Naive thymus-derived CD4-positive, alpha-beta T cell (primary cell): ENCODE results near the gene ITPRIP. TPM values are rescaled to one million over a fixed set of nuclear protein-coding genes. Genes with fewer than 3 reads are reported as not detected.
A peak's percentile ranks its signal among the peaks of the same experiment; 100 is the strongest.

Experiments
- ATAC-seq: fragments of 150-1000 bp; cut with Tn5 transposase; 2 replicates; pipeline ENCODE4 v1.10.0; 2021; ENCODE audit warnings: mild to moderate bottlenecking, moderate library complexity
- CTCF ChIA-PET: fragments of 350-600 bp; sonication (Branson Sonifier 250); formaldehyde crosslinking; loops from one replicate; lab custom pipeline; 2021; ENCODE audit warnings: antibody characterized with exemption; lab: Charles Lee
- POLR2A ChIA-PET: fragments of 350-600 bp; sonication (Branson Sonifier 250); formaldehyde crosslinking; loops from one replicate; lab custom pipeline; 2021; ENCODE audit warnings: antibody characterized with exemption, inconsistent platforms; lab: Charles Lee
- DNase-seq, 9 donors: peaks; one replicate each; pipeline versions ENCODE4 v3.0.0 to v3.0.0-alpha.2; 2020 to 2022; ENCODE audit warnings: mixed read lengths in 1 of 9
- H3K27ac ChIP-seq: one replicate; pipeline ENCODE4 v1.7.0; 2013; ENCODE audit warnings: mild to moderate bottlenecking, low read depth, low read length, moderate library complexity
- H3K27me3 ChIP-seq, 2 donors: one replicate each; pipeline ENCODE4 v1.7.0; 2013; ENCODE audit warnings: low read length in 2 of 2, mild to moderate bottlenecking in 2 of 2, moderate library complexity in 2 of 2; ENCODE audit not compliant: control insufficient read depth in 2 of 2, insufficient read depth in 2 of 2
- H3K36me3 ChIP-seq, 3 experiments: 1 replicate in 2 of 3; 2 replicates in 1 of 3; pipeline ENCODE4 v1.7.0; 2013; ENCODE audit warnings: low read length in 3 of 3, mild to moderate bottlenecking in 3 of 3, moderate library complexity in 1 of 3; ENCODE audit not compliant: insufficient read depth in 3 of 3, control insufficient read depth in 2 of 3
- H3K4me1 ChIP-seq, 2 donors: one replicate each; pipeline ENCODE4 v1.7.0; 2013; ENCODE audit warnings: low read length in 2 of 2, mild to moderate bottlenecking in 2 of 2, moderate library complexity in 1 of 2; ENCODE audit not compliant: control insufficient read depth in 2 of 2, insufficient read depth in 2 of 2
- H3K4me3 ChIP-seq: 2 replicates; pipeline ENCODE4 v1.7.0; 2013; ENCODE audit warnings: mild to moderate bottlenecking, low read length
- H3K9me3 ChIP-seq, 3 experiments: 1 replicate in 2 of 3; 2 replicates in 1 of 3; pipeline ENCODE4 v1.7.0; 2013; ENCODE audit warnings: low read length in 3 of 3; ENCODE audit not compliant: control insufficient read depth in 2 of 3
- H3K27ac Mint-ChIP-seq, 9 donors: one replicate each; pipeline ENCODE4 v1.8.0; 2020 to 2022; ENCODE audit warnings: mixed read lengths in 9 of 9, mild to moderate bottlenecking in 8 of 9, moderate library complexity in 5 of 9, inconsistent platforms in 2 of 9
- H3K27me3 Mint-ChIP-seq, 5 donors: one replicate each; pipeline ENCODE4 v1.8.0; 2021 to 2022; ENCODE audit warnings: mixed read lengths in 5 of 5, mild to moderate bottlenecking in 1 of 5
- H3K36me3 Mint-ChIP-seq, 5 donors: one replicate each; pipeline ENCODE4 v1.8.0; 2020 to 2022; ENCODE audit warnings: mixed read lengths in 5 of 5, mild to moderate bottlenecking in 3 of 5, inconsistent platforms in 1 of 5
- H3K4me1 Mint-ChIP-seq, 7 donors: one replicate each; pipeline ENCODE4 v1.8.0; 2020 to 2022; ENCODE audit warnings: mixed read lengths in 7 of 7, mild to moderate bottlenecking in 3 of 7, inconsistent platforms in 1 of 7
- H3K4me3 Mint-ChIP-seq, 10 donors: one replicate each; pipeline ENCODE4 v1.8.0; 2020 to 2022; ENCODE audit warnings: mild to moderate bottlenecking in 10 of 10, mixed read lengths in 10 of 10, moderate library complexity in 6 of 10, inconsistent platforms in 2 of 10
- H3K9me3 Mint-ChIP-seq, 11 donors: one replicate each; pipeline ENCODE4 v1.8.0; 2020 to 2022; ENCODE audit warnings: mixed read lengths in 11 of 11, mild to moderate bottlenecking in 4 of 11, inconsistent platforms in 1 of 11, moderate library complexity in 1 of 11
- intact Hi-C, 2 donors: fragments of 100-400 bp; cut with micrococcal nuclease; formaldehyde crosslinking; loops; one replicate each; pipeline ENCODE4 v1.15.1; 2023
- polyA plus RNA-seq, 2 donors: library from polyadenylated mRNA; unstranded; fragments of 300-500 nt; fragmentation: Illumina TruSeq; gene quantifications; one replicate each; pipeline ENCODE4 v1.2.3, GENCODE V29; 2021
- total RNA-seq, 6 experiments: library from RNA in 5 of 6; stranded (reverse) in 5 of 6; gene quantifications; 1 replicate in 5 of 6; 2 replicates in 1 of 6; pipeline ENCODE4 v1.2.3 and lab custom pipeline; 2021 to 2026

The ITPRIP gene
- total and polyA plus RNA-seq, 7 experiments from 2014 or later, result 17.8 to 129 (median 20.2) TPM

GRCh38 chr10:104345941-104346340 is 7.7 kb upstream of the ITPRIP start:
- H3K36me3 Mint-ChIP-seq, result peaks cover 0 to 9% (median 0%) of the 10 kb centered on the region in 5 donors
- intact Hi-C loops, result loop anchor here in 1 of 2 donors (1.0 kb wide), 1 partner anchor 8 kb away; the partner anchor contains the start of gene ITPRIP
- ChIA-PET CTCF (interaction anchor here (0.7 to 10.9 kb wide), 6 partner anchors 8 to 72 kb away, joined by 3 to 259 read pairs (median 4); partner anchors contain the start of gene ITPRIP), POLR2A (interaction anchor here (0.8 to 2.4 kb wide), 6 partner anchors 8 to 55 kb away, joined by 3 to 11 read pairs (median 7); partner anchors contain the start of gene ITPRIP)
- H3K27me3 ChIP-seq, result no peaks in the 10 kb centered on the region
- H3K4me3 Mint-ChIP-seq, result peak overlapping the region in 6 of 10 donors; percentile 6 to 76 (median 29)
- peak; percentile 46 for ATAC-seq
- H3K4me3 ChIP-seq, result no peak overlapping the region
- no peak overlapping the region for H3K27ac ChIP-seq
- H3K9me3 Mint-ChIP-seq, result peaks cover 0 to 9% (median 3%) of the 10 kb centered on the region in 11 donors
- peaks cover 5 to 11% of the 10 kb centered on the region in 2 donors for H3K4me1 ChIP-seq
- H3K4me1 Mint-ChIP-seq, result peaks cover 6 to 23% (median 18%) of the 10 kb centered on the region in 7 donors
- H3K36me3 ChIP-seq, result no peaks in the 10 kb centered on the region
- H3K9me3 ChIP-seq, result no peaks in the 10 kb centered on the region
- peaks cover 0 to 2% (median 0%) of the 10 kb centered on the region in 5 donors for H3K27me3 Mint-ChIP-seq
- H3K27ac Mint-ChIP-seq, result peak overlapping the region in 7 of 9 donors; percentile 26 to 90 (median 72)
- no peak for DNase-seq

GRCh38 chr10:104345515-104345914 is 7.2 kb upstream of the ITPRIP start:
- H3K27ac Mint-ChIP-seq, result peak overlapping the region in 5 of 9 donors; percentile 26 to 72 (median 48)
- Histone ChIP-seq H3K9me3 (no peaks in the 10 kb centered on the region), H3K4me3 (no peak overlapping the region), H3K4me1 (peaks cover 5 to 11% of the 10 kb centered on the region in 2 donors), H3K27ac (no peak overlapping the region), H3K36me3 (no peaks in the 10 kb centered on the region), H3K27me3 (no peaks in the 10 kb centered on the region)
- H3K36me3 Mint-ChIP-seq, result peaks cover 0 to 9% (median 0%) of the 10 kb centered on the region in 5 donors
- intact Hi-C loops, result no loop called here
- ChIA-PET CTCF (interaction anchor here (0.7 to 10.9 kb wide), 5 partner anchors 24 to 72 kb away, joined by 3 to 259 read pairs (median 4); no protein-coding TSS in a partner anchor), POLR2A (interaction anchor here (0.8 to 2.4 kb wide), 7 partner anchors 7 to 54 kb away, joined by 3 to 11 read pairs (median 6); partner anchors contain the start of gene ITPRIP)
- ATAC-seq (no peak), DNase-seq (no peak)
- H3K4me3 Mint-ChIP-seq, result peak overlapping the region in 2 of 10 donors; percentile 20 to 38
- peaks cover 6 to 23% (median 18%) of the 10 kb centered on the region in 7 donors for H3K4me1 Mint-ChIP-seq
- H3K9me3 Mint-ChIP-seq, result peaks cover 0 to 9% (median 3%) of the 10 kb centered on the region in 11 donors
- H3K27me3 Mint-ChIP-seq, result peaks cover 0 to 2% (median 0%) of the 10 kb centered on the region in 5 donors

DNA sequence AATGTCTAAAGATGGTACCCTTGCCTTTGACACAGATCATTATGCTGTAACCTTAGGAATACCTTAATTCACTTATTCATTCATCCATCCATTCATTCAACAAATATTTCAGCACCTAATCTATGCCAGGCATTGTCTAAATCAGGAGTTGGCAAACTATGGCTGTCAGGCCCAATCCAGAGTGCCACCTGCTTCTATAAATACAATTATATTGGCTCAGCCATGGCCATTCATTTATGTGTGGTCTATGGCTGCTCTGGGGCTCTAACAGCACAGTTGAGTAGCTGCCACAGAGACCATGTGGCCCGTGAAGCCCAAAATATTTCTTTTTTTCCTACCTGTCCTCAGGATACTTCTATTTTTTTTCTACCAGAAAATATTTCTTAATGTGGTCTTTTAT is 6.0 kb upstream of the ITPRIP start:
- H3K27ac Mint-ChIP-seq, result no peak overlapping the region
- intact Hi-C loops, result no loop called here
- Histone ChIP-seq H3K4me3 (no peak overlapping the region), H3K27me3 (no peaks in the 10 kb centered on the region), H3K9me3 (no peaks in the 10 kb centered on the region), H3K27ac (no peak overlapping the region), H3K4me1 (peaks cover 5 to 6% of the 10 kb centered on the region in 2 donors), H3K36me3 (no peaks in the 10 kb centered on the region)
- H3K4me1 Mint-ChIP-seq, result peaks cover 11 to 34% (median 27%) of the 10 kb centered on the region in 7 donors
- peaks cover 0 to 9% (median 0%) of the 10 kb centered on the region in 5 donors for H3K36me3 Mint-ChIP-seq
- H3K27me3 Mint-ChIP-seq, result peaks cover 0 to 8% (median 0%) of the 10 kb centered on the region in 5 donors
- ChIA-PET CTCF (no interaction called here), POLR2A (interaction anchor here (0.8 kb wide), 1 partner anchor 10 kb away, joined by 3 read pairs; no protein-coding TSS in a partner anchor)
- ATAC-seq (no peak), DNase-seq (no peak)
- no peak overlapping the region for H3K4me3 Mint-ChIP-seq
- peaks cover 0 to 9% (median 3%) of the 10 kb centered on the region in 11 donors for H3K9me3 Mint-ChIP-seq

GRCh38 chr10:104342941-104343411 is 4.7 kb upstream of the ITPRIP start:
- Histone ChIP-seq H3K36me3 (peaks cover 0 to 5% (median 0%) of the 10 kb centered on the region in 3 experiments), H3K9me3 (no peaks in the 10 kb centered on the region), H3K4me1 (peaks cover 5 to 12% of the 10 kb centered on the region in 2 donors), H3K4me3 (no peak overlapping the region), H3K27ac (no peak overlapping the region), H3K27me3 (no peaks in the 10 kb centered on the region)
- Mint-ChIP-seq H3K27me3 (peaks cover 0 to 10% (median 0%) of the 10 kb centered on the region in 5 donors), H3K9me3 (peaks cover 0 to 9% (median 3%) of the 10 kb centered on the region in 11 donors), H3K27ac (no peak overlapping the region), H3K36me3 (peaks cover 0 to 10% (median 0%) of the 10 kb centered on the region in 5 donors), H3K4me1 (peaks cover 11 to 41% (median 32%) of the 10 kb centered on the region in 7 donors), H3K4me3 (no peak overlapping the region)
- intact Hi-C loops, result no loop called here
- ATAC-seq (no peak), DNase-seq (no peak)
- ChIA-PET POLR2A (interaction anchor here (1.3 kb wide), 1 partner anchor 50 kb away, joined by 5 read pairs; no protein-coding TSS in a partner anchor), CTCF (interaction anchor here (1.4 to 2.3 kb wide), 2 partner anchors 11 to 37 kb away, joined by 5 to 23 read pairs; partner anchors contain the start of gene CFAP58)

DNA sequence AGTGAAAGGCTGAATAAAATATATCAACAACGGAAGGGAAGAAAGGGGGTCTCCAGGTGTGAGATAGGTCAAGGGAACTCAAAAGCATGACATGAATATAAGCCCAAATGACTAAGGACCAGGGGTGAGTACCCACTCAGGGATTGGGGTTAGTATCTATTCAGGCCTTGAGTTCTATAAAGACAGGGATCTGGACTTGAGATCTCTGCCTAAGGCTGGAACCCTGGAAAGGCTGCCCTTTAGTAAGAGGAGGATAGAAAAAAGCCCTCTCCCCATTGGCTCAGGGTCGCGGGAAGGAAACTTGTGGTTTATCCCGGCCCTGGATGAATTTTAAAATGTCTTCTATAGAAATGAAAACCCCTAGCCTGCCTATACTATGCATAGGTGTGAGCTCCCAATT is 2.4 kb upstream of the ITPRIP start:
- Histone ChIP-seq H3K27me3 (no peaks in the 10 kb centered on the region), H3K27ac (no peak overlapping the region), H3K4me1 (peaks cover 10 to 12% of the 10 kb centered on the region in 2 donors), H3K36me3 (peaks cover 0 to 10% (median 0%) of the 10 kb centered on the region in 3 experiments), H3K9me3 (no peaks in the 10 kb centered on the region), H3K4me3 (no peak overlapping the region)
- DNase-seq (no peak), ATAC-seq (no peak)
- peaks cover 0 to 10% (median 0%) of the 10 kb centered on the region in 5 donors for H3K27me3 Mint-ChIP-seq
- CTCF ChIA-PET, result interaction anchor here (1.3 to 2.3 kb wide), 4 partner anchors 10 to 49 kb away, joined by 6 to 23 read pairs (median 9); no protein-coding TSS in a partner anchor
- peaks cover 0 to 12% (median 0%) of the 10 kb centered on the region in 5 donors for H3K36me3 Mint-ChIP-seq
- intact Hi-C loops, result no loop called here
- peaks cover 0 to 5% (median 2%) of the 10 kb centered on the region in 11 donors for H3K9me3 Mint-ChIP-seq
- H3K4me3 Mint-ChIP-seq, result peak overlapping the region in 3 of 10 donors; percentile 91 to 98 (median 96)
- POLR2A ChIA-PET, result interaction anchor here (0.7 to 1.5 kb wide), 3 partner anchors 12 to 66 kb away, joined by 3 to 6 read pairs (median 4); no protein-coding TSS in a partner anchor
- H3K4me1 Mint-ChIP-seq, result peaks cover 15 to 38% (median 28%) of the 10 kb centered on the region in 7 donors
- H3K27ac Mint-ChIP-seq, result peak overlapping the region in 2 of 9 donors; percentile 5 to 98

DNA sequence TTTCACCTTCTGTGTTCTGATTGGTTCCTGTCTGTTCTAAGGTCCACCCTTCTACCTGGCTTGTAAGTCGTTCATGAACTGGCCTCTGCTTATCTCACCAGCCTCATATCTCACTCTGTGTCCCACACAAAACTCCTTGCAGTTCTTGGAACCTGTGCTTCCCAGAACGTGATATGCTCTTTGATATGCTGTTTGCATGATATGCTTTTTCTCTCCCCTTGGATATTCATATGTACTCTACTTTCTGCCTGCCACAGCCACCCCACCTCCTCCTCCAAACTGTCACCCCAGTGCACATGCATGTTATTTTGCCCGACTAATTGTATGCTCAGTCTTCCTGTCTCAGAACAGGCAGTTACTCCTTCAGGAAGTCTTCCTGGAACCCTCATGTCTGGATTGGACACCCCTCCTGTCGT is 1.9 kb upstream of the ITPRIP start:
- Mint-ChIP-seq H3K27ac (peak overlapping the region in 4 of 9 donors; percentile 9 to 98 (median 92)), H3K27me3 (peaks cover 0 to 10% (median 0%) of the 10 kb centered on the region in 5 donors), H3K9me3 (peaks cover 0 to under 1% (median 0%) of the 10 kb centered on the region in 11 donors), H3K4me3 (peak overlapping the region in 9 of 10 donors; percentile 26 to 99 (median 91)), H3K36me3 (peaks cover 0 to 7% (median 0%) of the 10 kb centered on the region in 5 donors), H3K4me1 (peaks cover 20 to 39% (median 29%) of the 10 kb centered on the region in 7 donors)
- POLR2A ChIA-PET, result interaction anchor here (0.7 to 4.4 kb wide), 3 partner anchors 12 to 376 kb away, joined by 5 to 60 read pairs (median 12); no protein-coding TSS in a partner anchor
- CTCF ChIA-PET, result interaction anchor here (4.2 to 6.3 kb wide), 2 partner anchors 10 to 35 kb away, joined by 24 to 58 read pairs; no protein-coding TSS in a partner anchor
- peaks cover 0 to 10% (median 0%) of the 10 kb centered on the region in 3 experiments for H3K36me3 ChIP-seq
- peaks cover 14 to 15% of the 10 kb centered on the region in 2 donors for H3K4me1 ChIP-seq
- no peak overlapping the region for H3K4me3 ChIP-seq
- intact Hi-C loops, result no loop called here
- ATAC-seq (no peak), DNase-seq (no peak)
- H3K27me3 ChIP-seq, result no peaks in the 10 kb centered on the region
- H3K27ac ChIP-seq, result no peak overlapping the region
- H3K9me3 ChIP-seq, result no peaks in the 10 kb centered on the region
